ENCODE measurements around the gene BTBD2.

DNA sequence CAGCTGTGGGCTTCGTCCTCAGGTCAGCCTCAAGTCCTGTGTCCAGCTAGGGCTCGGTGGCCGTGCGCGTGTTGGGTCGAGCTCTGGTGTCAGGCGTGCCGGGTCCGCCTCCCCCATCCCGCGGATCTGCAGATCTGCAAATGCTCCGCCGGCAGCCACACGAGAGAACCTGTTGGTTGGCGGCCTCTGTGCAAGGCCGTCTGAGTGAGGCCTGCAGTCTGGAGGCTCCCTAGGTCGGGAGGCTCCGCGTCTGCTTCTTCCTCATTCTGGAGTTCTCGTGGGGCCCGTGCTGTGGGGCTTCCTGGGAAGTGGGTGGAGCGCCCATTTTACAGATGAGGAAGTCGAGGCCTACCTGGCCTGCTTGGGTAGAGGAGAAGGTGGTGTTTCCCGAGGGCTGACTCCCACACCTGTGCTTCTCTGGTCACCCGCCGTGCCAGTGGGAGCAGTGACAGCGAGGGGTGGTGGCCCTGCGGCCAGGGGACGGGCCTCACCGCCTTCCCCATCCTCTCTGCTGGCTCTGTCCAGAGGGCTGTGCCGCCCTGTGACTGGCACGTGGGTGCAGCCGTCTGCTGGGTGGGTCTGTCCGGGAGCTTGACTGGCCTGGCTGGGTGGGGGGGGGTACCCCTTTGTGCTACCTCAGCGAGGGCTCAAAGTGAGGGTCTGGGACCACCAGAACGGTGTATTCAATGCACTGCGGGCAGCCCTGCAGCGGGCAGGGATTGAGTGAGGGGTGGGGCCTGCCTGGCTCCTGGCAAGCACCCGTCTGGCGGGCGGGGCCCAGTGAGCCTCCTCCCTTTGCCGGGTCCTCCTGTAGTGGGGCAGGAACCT lies 71.2 kb downstream of the BTBD2 start:
- no peak for TF ChIP-seq POLR2A (IDR thresholded peaks at IDR 0.05)
- TF ChIP-seq, protein P1, sequence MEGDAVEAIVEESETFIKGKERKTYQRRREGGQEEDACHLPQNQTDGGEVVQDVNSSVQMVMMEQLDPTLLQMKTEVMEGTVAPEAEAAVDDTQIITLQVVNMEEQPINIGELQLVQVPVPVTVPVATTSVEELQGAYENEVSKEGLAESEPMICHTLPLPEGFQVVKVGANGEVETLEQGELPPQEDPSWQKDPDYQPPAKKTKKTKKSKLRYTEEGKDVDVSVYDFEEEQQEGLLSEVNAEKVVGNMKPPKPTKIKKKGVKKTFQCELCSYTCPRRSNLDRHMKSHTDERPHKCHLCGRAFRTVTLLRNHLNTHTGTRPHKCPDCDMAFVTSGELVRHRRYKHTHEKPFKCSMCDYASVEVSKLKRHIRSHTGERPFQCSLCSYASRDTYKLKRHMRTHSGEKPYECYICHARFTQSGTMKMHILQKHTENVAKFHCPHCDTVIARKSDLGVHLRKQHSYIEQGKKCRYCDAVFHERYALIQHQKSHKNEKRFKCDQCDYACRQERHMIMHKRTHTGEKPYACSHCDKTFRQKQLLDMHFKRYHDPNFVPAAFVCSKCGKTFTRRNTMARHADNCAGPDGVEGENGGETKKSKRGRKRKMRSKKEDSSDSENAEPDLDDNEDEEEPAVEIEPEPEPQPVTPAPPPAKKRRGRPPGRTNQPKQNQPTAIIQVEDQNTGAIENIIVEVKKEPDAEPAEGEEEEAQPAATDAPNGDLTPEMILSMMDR (IDR thresholded peaks at IDR 0.05), result no peak
